HEK293 (cell line): ENCODE results near the gene NAA35.

Experiments used
- BCL11B ChIP-seq: fragments of 450-650 bp; formaldehyde crosslinking; IDR thresholded peaks from 2 replicates; pipeline ENCODE4 v1.5.1; 2016; ENCODE audit warnings: low read depth, missing biosample characterization, missing genetic modification characterization
- HOXD13 ChIP-seq: sonication (generic); formaldehyde crosslinking; IDR thresholded peaks from 2 replicates; pipeline ENCODE4 v1.8.0; 2022; ENCODE audit warnings: missing genetic modification reagents, borderline replicate concordance
- ZNF239 ChIP-seq: fragments of 450-650 bp; formaldehyde crosslinking; IDR thresholded peaks from 2 replicates; pipeline ENCODE4 v1.5.1; 2016; ENCODE audit warnings: missing biosample characterization, missing genetic modification characterization
- TF ChIP-seq, protein P1 (sequence below): fragments of 450-650 bp; formaldehyde crosslinking; IDR thresholded peaks from 2 replicates; pipeline ENCODE4 v1.5.1; 2016; ENCODE audit warnings: missing biosample characterization, missing genetic modification characterization, low read depth
- TF ChIP-seq, protein P2 (sequence below): fragments of 450-650 bp; formaldehyde crosslinking; IDR thresholded peaks from 2 replicates; pipeline ENCODE4 v1.5.1; 2016; ENCODE audit warnings: missing biosample characterization, missing genetic modification characterization
- TF ChIP-seq, protein P3 (sequence below): fragments of 450-650 bp; formaldehyde crosslinking; IDR thresholded peaks from 2 replicates; pipeline ENCODE4 v1.5.1; 2016; ENCODE audit warnings: missing biosample characterization, missing genetic modification characterization

DNA sequence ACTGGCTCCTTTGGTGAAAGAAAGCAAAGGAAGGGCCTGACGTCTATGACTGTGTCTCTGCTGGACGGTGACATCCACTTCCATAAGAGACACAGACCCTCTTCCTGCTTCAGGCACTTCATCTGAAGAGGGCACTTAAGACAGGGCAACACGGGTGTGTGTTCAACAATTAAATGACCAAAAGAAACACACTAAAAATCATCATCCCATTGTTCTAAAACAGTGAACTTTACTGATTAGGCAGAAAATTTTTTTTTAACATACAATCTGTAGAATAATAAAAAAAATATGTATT, 99.9 kb downstream of the NAA35 start:
- TF ChIP-seq, protein P1, sequence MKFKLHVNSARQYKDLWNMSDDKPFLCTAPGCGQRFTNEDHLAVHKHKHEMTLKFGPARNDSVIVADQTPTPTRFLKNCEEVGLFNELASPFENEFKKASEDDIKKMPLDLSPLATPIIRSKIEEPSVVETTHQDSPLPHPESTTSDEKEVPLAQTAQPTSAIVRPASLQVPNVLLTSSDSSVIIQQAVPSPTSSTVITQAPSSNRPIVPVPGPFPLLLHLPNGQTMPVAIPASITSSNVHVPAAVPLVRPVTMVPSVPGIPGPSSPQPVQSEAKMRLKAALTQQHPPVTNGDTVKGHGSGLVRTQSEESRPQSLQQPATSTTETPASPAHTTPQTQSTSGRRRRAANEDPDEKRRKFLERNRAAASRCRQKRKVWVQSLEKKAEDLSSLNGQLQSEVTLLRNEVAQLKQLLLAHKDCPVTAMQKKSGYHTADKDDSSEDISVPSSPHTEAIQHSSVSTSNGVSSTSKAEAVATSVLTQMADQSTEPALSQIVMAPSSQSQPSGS (tag by site-specific recombination) = no peak
- TF ChIP-seq HOXD13 (no peak), ZNF239 (no peak), BCL11B (tag by site-specific recombination) (no peak)
- TF ChIP-seq, protein P2, sequence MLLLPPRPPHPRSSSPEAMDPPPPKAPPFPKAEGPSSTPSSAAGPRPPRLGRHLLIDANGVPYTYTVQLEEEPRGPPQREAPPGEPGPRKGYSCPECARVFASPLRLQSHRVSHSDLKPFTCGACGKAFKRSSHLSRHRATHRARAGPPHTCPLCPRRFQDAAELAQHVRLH (tag by site-specific recombination) = no peak
- TF ChIP-seq, protein P3, sequence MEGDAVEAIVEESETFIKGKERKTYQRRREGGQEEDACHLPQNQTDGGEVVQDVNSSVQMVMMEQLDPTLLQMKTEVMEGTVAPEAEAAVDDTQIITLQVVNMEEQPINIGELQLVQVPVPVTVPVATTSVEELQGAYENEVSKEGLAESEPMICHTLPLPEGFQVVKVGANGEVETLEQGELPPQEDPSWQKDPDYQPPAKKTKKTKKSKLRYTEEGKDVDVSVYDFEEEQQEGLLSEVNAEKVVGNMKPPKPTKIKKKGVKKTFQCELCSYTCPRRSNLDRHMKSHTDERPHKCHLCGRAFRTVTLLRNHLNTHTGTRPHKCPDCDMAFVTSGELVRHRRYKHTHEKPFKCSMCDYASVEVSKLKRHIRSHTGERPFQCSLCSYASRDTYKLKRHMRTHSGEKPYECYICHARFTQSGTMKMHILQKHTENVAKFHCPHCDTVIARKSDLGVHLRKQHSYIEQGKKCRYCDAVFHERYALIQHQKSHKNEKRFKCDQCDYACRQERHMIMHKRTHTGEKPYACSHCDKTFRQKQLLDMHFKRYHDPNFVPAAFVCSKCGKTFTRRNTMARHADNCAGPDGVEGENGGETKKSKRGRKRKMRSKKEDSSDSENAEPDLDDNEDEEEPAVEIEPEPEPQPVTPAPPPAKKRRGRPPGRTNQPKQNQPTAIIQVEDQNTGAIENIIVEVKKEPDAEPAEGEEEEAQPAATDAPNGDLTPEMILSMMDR (tag by site-specific recombination) = no peak
